Stimulated activated CD4-positive, alpha-beta T cell treated with anti-CD3 and anti-CD28 coated beads, Interleukin-12 subunit alpha, Interleukin-12 subunit beta, amount 100 ng/mL, for 48 hours (primary cell): ENCODE results near the gene FUBP3.
"Not testable (repeated sequence)": the region's sequence is repeated elsewhere in the genome, so short reads cannot be mapped to it uniquely, and the experiment has no call there.

ENCODE experiments used
- DNase-seq, 3 donors: peaks; one replicate each; pipeline ENCODE4 v3.0.0-alpha.2; 2020; ENCODE audit warnings: low read depth in 2 of 3, low spot score in 1 of 3

Gene FUBP3

DNA sequence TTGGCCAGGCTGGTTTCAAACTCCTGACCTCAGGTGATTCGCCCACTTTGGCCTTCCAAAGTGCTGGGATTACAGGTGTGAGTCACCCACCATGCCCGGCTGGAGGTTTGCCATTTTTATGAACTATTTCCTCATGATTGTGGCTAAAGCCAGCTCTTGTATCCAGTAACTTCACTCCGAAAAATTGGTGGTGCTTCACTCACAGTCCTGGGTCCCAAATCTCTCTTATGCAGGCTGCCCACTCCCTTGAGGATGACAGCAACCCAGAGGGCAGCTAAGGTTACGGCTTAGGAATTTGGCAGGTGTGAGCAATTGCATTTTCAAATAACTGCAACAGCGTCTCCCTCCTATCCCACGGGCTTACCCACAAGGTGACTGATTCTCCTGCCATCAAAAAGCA is 23.4 kb upstream of the FUBP3 start:
- no peak for DNase-seq

DNA sequence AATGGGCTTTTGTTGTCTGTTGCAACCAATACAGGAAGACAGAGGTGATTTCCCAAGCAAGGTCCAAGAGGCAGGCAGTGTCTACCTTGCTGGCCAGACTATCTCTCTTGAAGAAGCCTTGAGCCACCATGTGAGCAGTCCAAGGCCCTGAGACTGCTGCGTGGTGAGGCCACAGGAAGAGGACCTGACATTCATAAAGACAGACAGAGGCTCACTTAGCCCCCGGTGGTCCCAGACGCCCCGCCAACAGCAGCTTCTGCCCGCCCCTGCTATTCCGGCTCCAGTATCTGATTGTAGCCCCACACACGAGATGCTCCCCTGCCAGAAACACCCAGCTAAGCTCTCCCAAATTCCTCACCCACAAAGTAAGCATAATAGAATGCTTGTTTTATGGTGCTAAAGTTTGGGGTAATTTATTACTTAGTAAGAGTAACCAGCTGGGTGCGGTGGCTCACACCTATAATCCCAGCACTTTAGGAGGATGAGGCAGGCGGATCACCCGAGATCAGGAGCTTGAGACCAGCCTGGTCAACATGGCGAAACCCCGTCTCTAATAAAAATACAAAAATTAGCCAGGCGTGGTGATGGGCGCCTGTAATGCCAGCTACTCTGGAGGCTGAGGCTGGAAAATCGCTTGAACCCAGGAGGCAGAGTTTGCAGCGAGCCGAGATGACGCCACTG is 22.8 kb upstream of the FUBP3 start:
- no peak for DNase-seq

DNA sequence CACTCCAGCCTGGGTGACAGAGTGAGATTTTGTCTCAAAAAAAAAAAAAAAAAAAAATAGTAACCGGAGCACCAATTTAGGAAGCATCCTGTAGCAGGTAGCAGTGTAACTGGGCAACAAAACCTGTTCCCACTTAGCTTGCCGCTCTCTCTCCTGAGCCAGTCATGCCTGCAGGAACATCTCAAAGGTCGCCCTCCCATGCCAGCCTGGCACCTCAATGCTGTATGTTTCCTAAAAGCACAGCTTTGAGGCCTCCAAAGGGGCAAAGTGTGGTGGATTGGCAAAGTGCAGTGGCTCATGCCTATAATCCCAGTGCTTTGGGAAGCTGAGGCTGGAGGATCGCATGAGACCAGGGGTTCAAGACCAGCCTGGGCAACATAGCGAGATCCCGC is 22.3 kb upstream of the FUBP3 start:
- DNase-seq = no peak

DNA sequence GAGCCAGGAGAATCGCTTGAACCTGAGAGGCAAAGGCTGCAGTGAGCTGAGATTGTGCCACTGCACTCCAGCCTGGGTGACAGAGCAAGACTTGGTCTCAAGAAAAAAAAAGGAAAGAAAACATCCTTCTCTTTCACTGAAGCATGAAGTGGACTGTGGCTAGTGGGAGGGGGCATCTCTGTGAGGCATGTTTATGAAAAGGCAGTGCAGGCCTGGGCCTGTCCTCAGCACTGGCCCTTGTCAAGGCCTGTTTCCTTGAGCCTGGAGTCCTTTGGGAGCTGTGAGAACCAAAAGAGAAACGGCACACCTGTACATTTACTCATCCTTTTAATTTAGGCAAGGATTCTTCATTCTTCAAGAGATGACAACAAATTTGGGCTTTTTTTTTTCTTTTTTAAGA is 18.3 kb upstream of the FUBP3 start:
- no peak for DNase-seq

DNA sequence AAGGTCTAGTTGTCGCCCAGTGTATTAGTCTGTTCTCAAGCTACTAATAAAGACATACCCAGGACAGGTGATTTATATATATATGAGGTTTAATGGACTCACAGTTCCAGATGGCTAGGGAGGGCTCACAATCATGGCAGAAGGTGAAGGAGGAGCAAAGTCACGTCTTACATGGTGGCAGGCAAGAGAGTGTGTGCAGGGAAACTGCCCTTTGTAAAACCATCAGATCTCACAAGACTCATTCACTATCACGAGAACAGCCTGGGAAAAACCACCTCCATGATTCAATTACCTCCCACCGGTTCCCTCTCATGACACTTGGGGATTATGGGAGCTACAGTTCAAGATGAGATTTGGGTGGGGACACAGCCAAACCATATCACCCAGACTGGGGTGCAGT is 16.9 kb upstream of the FUBP3 start:
- DNase-seq = not testable (repeated sequence)

DNA sequence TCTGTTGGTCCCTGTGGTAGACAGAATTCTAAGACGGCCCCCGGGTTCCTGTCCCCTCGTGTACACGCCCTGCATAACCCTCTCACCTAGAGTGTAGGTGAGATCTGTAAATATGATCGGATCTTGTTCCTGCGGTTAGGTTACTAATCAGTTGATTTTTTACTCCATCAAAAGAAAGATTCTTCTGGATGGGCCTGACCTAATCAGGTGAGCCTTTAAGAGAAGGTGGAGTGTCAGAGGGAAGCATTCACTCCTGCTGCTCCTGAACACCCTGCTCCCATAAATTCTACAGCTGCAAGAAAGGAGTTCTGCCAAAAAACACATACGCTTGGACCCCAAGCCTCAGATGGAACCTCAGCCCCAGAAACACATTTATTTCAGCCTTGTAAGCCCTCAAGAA is 15.6 kb upstream of the FUBP3 start:
- DNase-seq = no peak

DNA sequence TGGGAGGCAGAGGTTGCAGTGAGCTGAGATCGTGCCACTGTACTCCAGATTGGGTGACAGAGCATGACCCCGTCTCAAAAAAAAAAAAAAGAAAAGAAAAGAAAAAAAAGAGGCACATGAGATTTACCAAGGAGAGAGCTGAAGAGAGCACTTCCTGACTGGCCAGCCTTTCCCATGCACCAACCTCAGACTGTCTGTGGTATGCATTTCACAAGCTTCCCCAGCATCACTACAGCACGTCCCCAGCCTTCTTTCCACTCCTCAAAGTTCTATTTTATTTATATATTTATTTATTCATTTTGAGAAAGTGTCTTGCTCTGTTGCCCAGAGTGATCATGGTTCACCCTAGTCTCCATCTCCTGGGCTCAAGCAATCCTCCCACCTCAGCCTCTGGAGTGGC is 13.6 kb upstream of the FUBP3 start:
- DNase-seq = no peak

DNA sequence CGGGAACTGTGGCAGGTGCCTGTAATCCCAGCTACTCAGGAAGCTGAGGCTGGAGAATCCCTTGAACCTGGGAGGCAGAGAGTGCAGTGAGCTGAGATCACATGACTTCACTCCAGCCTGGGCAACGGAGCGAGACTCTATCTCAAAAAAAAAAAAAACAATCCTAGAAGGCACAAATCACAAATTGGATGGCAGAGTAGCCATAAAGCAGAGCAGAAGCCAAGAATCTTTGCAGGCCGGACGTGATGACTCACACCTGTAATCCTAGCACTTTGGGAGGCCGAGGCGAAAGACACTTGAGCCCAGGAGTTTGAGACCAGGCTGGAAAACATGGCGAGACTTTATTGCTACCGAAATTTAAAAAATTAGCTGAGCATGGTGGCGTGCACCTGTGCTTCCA is 9.2 kb upstream of the FUBP3 start:
- DNase-seq = no peak

DNA sequence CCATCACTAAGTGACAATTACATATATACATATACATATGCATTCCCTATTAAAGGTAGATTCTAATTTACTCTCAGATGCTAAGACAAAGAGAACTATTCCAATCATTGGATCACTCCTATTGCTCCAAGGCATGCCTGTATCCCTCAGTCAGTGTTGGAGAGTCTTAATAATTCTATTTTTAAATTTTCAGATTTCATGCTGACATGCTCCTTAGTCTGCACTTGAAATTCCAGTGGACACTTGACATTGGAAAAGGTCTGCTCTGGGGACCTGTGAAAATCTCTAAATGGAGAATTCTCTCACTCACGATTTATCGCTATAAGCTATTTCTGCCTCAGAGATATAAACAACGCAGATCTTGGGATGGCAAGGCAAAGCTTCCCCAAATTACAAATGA is 3.9 kb upstream of the FUBP3 start:
- no peak for DNase-seq

DNA sequence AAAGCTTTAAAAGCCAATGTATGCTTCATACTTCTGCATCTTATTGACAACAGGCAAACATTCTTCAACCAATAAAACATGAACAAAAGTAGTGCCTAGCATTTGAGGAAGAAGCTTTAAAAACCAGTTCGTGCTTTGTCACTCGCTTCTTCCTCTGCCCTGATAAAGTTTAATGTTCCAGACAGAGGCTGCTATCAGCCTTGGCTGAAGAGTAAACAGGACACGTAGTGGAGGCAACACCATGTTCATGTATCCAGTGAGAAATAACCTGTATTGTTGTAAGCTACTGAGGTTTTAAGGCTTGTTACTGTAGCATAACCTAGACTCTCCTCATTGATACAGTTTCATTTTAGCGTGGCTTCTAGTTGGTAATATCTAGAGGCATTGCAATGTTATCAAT is 3.2 kb upstream of the FUBP3 start:
- no peak for DNase-seq

DNA sequence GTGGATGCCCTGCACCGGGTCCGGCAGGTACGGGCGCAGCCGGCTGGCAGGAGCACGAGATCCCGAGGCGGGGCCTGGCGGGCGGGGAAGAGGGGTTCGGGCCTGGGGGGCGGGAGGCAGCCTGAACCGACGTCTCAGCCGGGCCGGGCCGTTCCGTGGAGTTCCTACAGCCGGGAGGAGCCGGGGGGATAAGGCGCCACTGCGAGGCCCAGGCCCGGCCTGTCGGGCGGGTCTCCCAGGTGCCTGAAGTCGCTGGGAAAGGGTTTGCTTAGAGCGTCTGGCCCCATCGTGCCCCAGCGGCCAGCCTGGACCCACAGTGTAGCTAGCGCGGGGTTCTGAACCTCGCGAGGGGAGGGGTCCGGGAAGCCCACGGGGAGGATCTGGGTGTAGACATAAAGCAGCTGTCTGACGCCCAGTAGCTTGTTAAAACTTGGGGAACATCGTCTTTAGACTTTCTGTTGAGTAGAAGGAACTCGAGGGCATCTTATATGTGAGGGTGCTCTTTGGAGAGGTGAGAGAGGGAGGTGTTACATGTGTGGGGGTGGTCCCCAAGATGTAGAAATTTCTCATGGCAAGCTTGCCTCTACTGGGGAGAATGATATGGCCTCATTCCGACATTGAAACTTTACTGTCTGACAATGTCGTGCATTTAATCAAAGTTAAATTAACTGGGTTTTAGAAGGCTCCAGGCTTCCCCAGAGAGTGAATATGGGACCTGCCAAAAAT is 524 bp downstream of the FUBP3 start:
- no peak for DNase-seq

DNA sequence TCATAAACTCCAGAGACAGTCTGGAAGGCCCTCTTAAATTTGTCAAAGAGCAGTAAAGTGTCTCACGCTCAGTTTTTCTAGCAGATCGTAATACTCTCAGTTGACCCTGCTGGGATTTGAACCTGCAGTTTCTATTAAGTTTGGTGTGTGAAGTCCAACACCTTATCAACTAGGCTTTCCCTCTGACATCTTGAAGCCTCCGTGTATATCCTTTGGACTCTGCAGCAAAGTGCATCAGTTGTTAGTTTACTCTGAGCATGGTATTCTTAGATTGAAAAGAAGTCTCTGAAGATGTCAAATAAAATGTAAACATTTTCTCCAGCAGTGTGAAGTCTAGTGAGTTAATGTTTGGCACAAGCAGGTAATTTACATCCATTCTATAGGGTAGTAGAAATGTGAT is 2.4 kb downstream of the FUBP3 start:
- DNase-seq = no peak

DNA sequence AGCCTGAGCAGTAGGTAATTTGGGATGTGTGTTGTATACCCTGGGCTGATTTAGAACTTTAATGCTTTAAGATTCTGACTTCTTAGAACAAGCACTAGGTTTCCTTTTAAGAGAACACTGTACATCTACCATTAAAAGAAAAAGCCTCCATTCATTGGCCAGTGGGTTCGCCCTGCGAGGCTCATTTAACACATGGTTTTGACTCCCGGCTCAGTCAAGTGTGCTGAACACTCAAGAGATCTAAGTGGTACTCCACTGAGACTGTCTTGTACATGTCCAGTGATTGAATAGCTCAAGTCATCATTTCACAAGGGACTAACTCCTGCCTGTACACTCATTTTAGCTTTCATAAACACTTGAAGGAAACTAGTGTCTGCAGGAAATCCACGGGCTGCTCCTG is 3.9 kb downstream of the FUBP3 start:
- DNase-seq = no peak

DNA sequence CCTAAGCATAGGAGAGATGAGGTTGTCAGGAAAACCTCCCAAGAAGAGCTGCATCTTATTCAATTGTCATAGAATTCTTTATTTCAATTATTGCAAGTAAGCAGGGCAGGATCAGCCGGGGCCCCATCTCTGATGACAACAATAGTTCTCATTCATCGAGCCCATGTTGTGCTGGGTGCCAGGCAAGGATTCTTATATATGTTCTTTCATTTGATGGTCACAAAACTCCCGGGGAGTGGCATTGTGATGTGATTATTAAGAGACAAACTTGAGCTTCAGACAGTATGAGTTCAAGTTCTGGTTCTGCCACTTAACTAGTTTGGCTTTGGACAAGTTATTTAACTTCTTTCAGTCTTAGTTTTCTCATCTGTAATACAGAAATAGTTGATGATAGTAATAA is 8.5 kb downstream of the FUBP3 start:
- DNase-seq = no peak

DNA sequence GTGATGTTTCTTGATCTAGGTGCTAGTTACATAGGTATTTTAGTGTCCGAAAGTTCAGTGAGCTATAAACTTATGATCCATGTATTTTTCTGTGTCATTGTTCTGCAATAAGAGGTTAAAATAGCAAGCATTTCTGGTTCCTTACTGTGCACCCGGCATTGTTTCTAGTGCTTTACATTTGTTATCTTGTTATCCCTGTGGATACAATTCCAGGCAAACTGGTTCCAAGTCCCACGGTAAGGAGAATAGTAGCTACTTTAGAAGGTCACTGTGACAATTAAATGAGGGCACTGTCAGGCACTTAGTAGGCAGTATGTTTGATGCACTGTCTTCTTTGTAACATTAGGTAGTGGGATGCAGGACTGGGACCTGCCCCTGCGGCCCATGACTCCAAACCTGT is 9.0 kb downstream of the FUBP3 start:
- no peak for DNase-seq

DNA sequence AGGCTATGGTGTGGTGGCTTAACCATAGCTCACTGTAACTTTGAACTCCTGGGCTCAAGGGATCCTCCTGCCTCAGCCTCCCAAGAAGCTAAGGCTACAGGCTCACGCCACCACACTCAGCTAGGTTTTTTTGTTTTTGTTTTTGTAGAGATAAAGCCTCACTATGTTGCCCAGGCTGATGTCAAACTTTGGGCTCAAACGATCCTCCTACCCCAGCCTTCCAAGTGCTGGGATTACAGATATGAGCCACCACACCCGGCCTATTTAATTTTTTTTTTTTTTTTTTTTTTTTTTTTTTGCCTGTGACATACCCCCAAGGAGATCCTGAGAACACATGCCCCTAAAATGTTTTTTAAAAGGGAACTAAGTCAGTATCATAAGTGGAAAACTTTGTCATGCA is 10.4 kb downstream of the FUBP3 start:
- no peak for DNase-seq

DNA sequence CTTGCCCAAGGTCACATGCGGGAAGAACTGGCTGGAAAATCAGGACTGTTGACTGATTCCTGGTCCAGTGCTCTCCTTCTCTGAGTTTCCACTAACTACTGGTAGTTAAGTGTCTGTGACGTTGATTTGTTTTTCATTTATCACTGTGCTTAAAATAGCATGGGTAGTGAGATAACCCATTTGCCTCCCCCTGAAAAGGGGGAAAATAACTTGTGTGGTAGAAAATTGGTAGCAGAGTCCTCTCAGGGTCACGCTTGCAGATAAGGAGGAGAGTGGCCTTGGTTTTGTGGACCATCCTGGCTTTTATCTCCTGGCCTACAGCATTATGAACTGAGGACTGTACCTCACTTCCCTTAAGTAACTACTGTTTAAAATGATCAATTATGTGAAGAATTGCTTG is 10.9 kb downstream of the FUBP3 start:
- no peak for DNase-seq

DNA sequence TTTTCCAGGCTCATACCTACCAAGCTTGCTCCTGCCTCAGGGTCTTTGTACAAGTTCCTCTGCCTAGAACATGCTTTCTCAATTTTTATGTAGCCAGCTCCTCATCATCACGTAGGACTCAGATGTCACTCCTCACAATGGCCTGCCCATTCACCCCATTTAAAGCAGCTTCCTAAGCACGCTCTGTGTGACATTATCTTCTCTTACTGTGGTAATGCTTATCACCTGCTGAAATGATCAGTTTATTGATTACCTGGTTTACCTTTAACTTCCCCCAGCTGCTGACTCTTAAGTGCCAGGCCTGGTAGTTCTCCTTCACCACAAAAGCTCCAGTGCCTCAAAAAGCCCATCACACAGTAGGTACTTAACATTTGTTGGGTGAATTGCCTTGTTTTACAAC is 13.6 kb downstream of the FUBP3 start:
- DNase-seq = no peak

DNA sequence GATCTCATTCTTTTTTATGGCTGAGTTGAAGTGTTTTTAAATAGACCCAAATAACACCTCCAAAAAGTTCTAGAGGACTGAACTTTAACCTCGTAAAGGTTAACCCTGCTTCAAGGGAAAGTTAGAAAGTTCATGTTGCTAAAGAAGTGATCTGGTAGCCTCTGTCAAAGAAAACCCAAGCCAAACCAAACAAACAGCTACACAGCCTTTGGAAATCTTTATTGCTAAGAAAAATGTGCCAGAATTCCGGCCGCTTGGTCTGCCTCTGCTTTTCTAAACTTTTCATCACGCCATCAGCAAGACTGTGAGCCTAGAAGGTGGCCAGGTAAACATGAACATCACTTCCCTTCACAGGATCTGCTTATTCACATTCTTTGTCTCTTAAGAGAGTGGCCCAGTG is 17.9 kb downstream of the FUBP3 start:
- no peak for DNase-seq

DNA sequence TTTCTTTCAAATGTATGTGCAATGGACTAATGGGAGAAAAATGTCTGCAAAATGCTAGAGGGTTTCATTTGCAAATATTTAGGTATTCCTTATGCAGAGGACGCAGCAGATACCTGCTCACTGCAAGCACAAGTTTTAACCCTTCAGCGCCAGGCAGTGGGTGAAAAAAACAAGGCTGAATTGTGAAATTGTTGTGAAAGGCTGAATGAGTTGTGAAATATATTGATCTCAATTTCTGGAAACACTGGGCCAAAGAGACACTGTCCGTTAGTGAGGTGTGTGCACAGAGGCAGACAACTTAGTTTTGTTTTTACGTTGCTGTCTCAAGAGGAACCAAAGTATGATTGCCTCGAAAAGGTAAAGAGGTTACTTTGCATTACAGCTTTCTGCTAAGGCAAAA is 18.8 kb downstream of the FUBP3 start:
- DNase-seq = no peak

DNA sequence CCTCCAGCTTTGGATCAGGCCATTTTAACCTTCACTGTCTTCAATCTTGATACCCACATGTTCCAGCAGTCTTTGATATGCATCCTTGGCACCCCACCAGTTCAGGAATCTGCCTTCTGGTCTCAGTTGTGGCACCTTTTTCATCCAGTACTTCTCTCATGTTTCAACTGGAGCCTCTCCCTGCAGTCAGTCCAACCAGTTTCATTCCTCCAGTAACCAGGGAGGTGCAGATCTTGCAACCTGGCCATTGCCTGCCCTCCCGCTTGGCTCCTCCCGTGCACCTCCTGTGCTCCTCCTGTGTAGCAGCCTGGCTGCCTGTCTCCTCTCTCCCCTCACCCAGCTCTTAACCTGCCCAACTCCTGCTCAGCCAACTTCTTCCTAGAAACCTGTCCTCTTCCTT is 20.2 kb downstream of the FUBP3 start:
- no peak for DNase-seq

DNA sequence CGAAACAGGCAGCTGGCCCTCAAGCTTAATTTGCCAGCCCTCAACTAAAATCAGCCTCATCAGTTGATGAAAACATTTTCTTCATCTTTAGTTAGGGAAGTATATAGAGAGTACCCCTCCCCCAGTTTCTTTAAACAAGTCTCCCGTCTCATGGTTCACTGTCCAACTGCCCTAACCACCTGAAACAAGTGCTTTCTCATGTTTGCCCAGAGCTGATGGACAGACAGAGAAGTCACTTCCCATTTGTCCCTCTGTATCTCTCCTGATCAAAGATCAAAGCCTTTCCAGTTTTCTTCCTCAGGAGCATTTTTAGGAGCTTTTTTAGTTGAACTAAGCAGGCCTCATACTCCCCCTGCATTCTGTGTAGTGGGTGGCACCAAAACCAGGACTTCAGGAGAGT is 21.7 kb downstream of the FUBP3 start:
- no peak for DNase-seq

DNA sequence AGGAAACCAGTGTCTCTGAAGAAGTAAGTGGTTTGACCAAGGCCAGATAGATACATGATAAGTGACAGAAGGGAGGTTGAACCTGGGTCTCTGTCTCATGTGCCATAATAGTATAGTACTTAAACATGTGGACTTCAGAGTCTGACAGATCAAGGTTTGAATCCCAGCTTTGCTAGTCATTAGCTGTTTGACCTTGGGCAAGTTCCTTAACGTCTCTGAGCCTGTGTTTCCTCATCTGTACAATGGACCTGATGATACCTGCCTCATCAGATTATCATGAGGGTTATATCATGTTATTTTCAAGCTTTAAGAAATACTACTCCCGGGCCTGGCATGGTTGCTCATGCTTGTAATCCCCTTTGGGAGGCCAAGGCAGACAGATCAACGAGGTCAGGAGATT is 24.9 kb downstream of the FUBP3 start:
- no peak for DNase-seq
